CD14-positive monocyte (primary cell): ENCODE measurements around the gene ITGA7. TPM values are rescaled to one million over a fixed set of nuclear protein-coding genes. Genes with fewer than 3 reads are reported as not detected.

ENCODE experiments used
- DNase-seq, 3 donors: peaks; one replicate each; pipeline ENCODE4 v3.0.0-alpha.2; 2011 to 2022
- H2AFZ ChIP-seq: 2 replicates; pipeline ENCODE4 v1.6.0; 2012; ENCODE audit warnings: mild to moderate bottlenecking, low read depth, low read length, inconsistent platforms; ENCODE audit not compliant: insufficient read depth, poor library complexity, severe bottlenecking
- H3K27ac ChIP-seq, 2 donors: 1 replicate in 1 of 2; 2 replicates in 1 of 2; pipeline ENCODE4 v1.5.1; 2012 to 2013; ENCODE audit warnings: low read length in 2 of 2, control low read depth in 1 of 2, inconsistent platforms in 1 of 2, low read depth in 1 of 2, mild to moderate bottlenecking in 1 of 2
- H3K27me3 ChIP-seq, 2 donors: one replicate each; pipeline versions ENCODE4 v1.6.0 to v1.6.1; 2011 to 2013; ENCODE audit warnings: low read length in 2 of 2; ENCODE audit not compliant: control insufficient read depth in 2 of 2, insufficient read depth in 2 of 2
- H3K36me3 ChIP-seq, 2 donors: replicated peaks in 1 of 2; 1 replicate in 1 of 2; 2 replicates in 1 of 2; pipeline versions ENCODE4 v1.5.1 to v1.6.1; 2012 to 2013; ENCODE audit warnings: low read length in 2 of 2, control low read depth in 1 of 2, inconsistent platforms in 1 of 2, mild to moderate bottlenecking in 1 of 2; ENCODE audit not compliant: insufficient read depth in 2 of 2, control insufficient read depth in 1 of 2
- H3K4me1 ChIP-seq, 2 donors: 1 replicate in 1 of 2; 2 replicates in 1 of 2; pipeline versions ENCODE4 v1.5.1 to v1.6.1; 2012 to 2013; ENCODE audit warnings: low read length in 2 of 2, control low read depth in 1 of 2, inconsistent platforms in 1 of 2, mild to moderate bottlenecking in 1 of 2, moderate library complexity in 1 of 2; ENCODE audit not compliant: insufficient read depth in 2 of 2, control insufficient read depth in 1 of 2
- H3K4me2 ChIP-seq: replicated peaks from 2 replicates; pipeline ENCODE3; 2012; ENCODE audit warnings: low read length, moderate library complexity, mild to moderate bottlenecking; ENCODE audit not compliant: poor library complexity, severe bottlenecking; ENCODE audit errors: extremely low read depth
- H3K4me3 ChIP-seq, 3 experiments: fragments of 200-600 bp in 1 of 3; sonication (generic) in 1 of 3; replicated peaks in 1 of 3; 1 replicate in 2 of 3; 2 replicates in 1 of 3; pipeline ENCODE4 v1.5.1; 2011 to 2013; ENCODE audit warnings: low read length in 3 of 3, mild to moderate bottlenecking in 3 of 3, control low read depth in 2 of 3, low read depth in 2 of 3, inconsistent platforms in 1 of 3, moderate library complexity in 1 of 3
- H3K79me2 ChIP-seq: 2 replicates; pipeline ENCODE4 v1.6.0; 2012; ENCODE audit warnings: mild to moderate bottlenecking, control low read depth, inconsistent platforms, low read length, moderate library complexity; ENCODE audit not compliant: insufficient read depth
- H3K9ac ChIP-seq: 2 replicates; pipeline ENCODE4 v1.6.0; 2017; ENCODE audit warnings: low read length, mild to moderate bottlenecking; ENCODE audit not compliant: insufficient read depth, poor library complexity, severe bottlenecking
- H3K9me3 ChIP-seq, 2 donors: replicated peaks in 1 of 2; 1 replicate in 1 of 2; 2 replicates in 1 of 2; pipeline versions ENCODE4 v1.5.1 to v1.6.1; 2012 to 2013; ENCODE audit warnings: low read length in 2 of 2, control low read depth in 1 of 2; ENCODE audit not compliant: control insufficient read depth in 1 of 2, insufficient read depth in 1 of 2
- H4K20me1 ChIP-seq: 2 replicates; pipeline ENCODE4 v1.6.0; 2012; ENCODE audit warnings: mild to moderate bottlenecking, low read length, control low read depth, moderate library complexity; ENCODE audit not compliant: insufficient read depth
- H3K27ac Mint-ChIP-seq, 7 donors: one replicate each; pipeline ENCODE4 v1.8.0; 2020; ENCODE audit warnings: mild to moderate bottlenecking in 7 of 7, mixed read lengths in 7 of 7, moderate library complexity in 6 of 7, inconsistent platforms in 2 of 7
- H3K27me3 Mint-ChIP-seq, 3 donors: one replicate each; pipeline ENCODE4 v1.8.0; 2021 to 2022; ENCODE audit warnings: low read depth in 3 of 3, mild to moderate bottlenecking in 3 of 3, mixed read lengths in 3 of 3, moderate library complexity in 3 of 3, inconsistent platforms in 1 of 3
- H3K36me3 Mint-ChIP-seq, 2 donors: one replicate each; pipeline ENCODE4 v1.8.0; 2020; ENCODE audit warnings: mixed read lengths in 2 of 2, inconsistent platforms in 1 of 2, mild to moderate bottlenecking in 1 of 2
- H3K4me1 Mint-ChIP-seq: one replicate; pipeline ENCODE4 v1.8.0; 2020; ENCODE audit warnings: mild to moderate bottlenecking, mixed read lengths
- H3K4me3 Mint-ChIP-seq, 2 donors: one replicate each; pipeline ENCODE4 v1.8.0; 2020; ENCODE audit warnings: mild to moderate bottlenecking in 2 of 2, mixed read lengths in 2 of 2, moderate library complexity in 1 of 2
- H3K9me3 Mint-ChIP-seq, 7 donors: one replicate each; pipeline ENCODE4 v1.8.0; 2020 to 2022; ENCODE audit warnings: mixed read lengths in 7 of 7, mild to moderate bottlenecking in 6 of 7, moderate library complexity in 6 of 7, inconsistent platforms in 2 of 7
- WGBS: methylation state at CpG from one replicate; pipeline ENCODE4 v1.1.5; 2013; ENCODE audit warnings: missing lambda C conversion rate; ENCODE audit not compliant: insufficient coverage; 5-methylcytosine and 5-hydroxymethylcytosine counted together
- intact Hi-C, 2 donors: fragments of 100-400 bp; cut with micrococcal nuclease; formaldehyde crosslinking; loops; one replicate each; pipeline versions ENCODE4 v1.15.0 to v1.15.1; 2023
- polyA plus RNA-seq, 3 donors: library from polyadenylated mRNA; depleted of rRNA in 1 of 3; unstranded in 2 of 3; stranded (reverse) in 1 of 3; fragments of 300-500 nt in 2 of 3; fragments of >200 nt in 1 of 3; fragmentation: Illumina TruSeq in 2 of 3; gene quantifications; 1 replicate in 2 of 3; 2 replicates in 1 of 3; pipeline ENCODE4 v1.2.3, GENCODE V29; 2012 to 2021
- small RNA-seq: library from RNA; depleted of rRNA; stranded (forward); fragments of <200 nt; gene quantifications from one replicate; pipeline ENCODE3, GENCODE V24; 2012; ENCODE audit warnings: low read depth; ENCODE audit not compliant: insufficient read length
- TF ChIP-seq, protein P1 (sequence below): fragments of 200-600 bp; IDR thresholded peaks from one replicate; pipeline ENCODE4 v1.8.0; 2022; ENCODE audit warnings: antibody characterized with exemption, mild to moderate bottlenecking

ITGA7 gene
- polyA plus RNA-seq, 3 donors: 0.23 to 3.3 (median 0.55) TPM

DNA sequence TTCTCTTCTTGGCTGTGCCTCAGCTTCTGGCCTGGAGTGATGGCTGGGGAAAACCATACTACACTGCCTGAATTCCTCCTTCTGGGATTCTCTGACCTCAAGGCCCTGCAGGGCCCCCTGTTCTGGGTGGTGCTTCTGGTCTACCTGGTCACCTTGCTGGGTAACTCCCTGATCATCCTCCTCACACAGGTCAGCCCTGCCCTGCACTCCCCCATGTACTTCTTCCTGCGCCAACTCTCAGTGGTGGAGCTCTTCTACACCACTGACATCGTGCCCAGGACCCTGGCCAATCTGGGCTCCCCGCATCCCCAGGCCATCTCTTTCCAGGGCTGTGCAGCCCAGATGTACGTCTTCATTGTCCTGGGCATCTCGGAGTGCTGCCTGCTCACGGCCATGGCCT, 70.9 kb downstream of the ITGA7 start, which contains the start of gene OR10P1:
OR10P1 (plus strand) TSS at position 40 of the 400 bp plus-strand sequence; CDS start at position 40, 0 bp downstream.
- Histone ChIP-seq H3K79me2 (no peaks in the 10 kb centered on the region), H3K4me3 (no peak within 1 kb of the TSS), H3K27ac (no peak within 1 kb of the TSS), H2AFZ (peak within 1 kb of the TSS; percentile 2), H4K20me1 (no peaks in the 10 kb centered on the region), H3K36me3 (no peaks in the 10 kb centered on the region), H3K9ac (no peak within 1 kb of the TSS), H3K4me1 (peaks cover 41% of the 10 kb centered on the region in 2 donors), H3K4me2 (no peak within 1 kb of the TSS), H3K9me3 (no peaks in the 10 kb centered on the region), H3K27me3 (no peaks in the 10 kb centered on the region)
- DNase-seq: no peak
- Mint-ChIP-seq H3K4me3 (no peak within 1 kb of the TSS), H3K36me3 (peaks cover 1 to 2% of the 10 kb centered on the region in 2 donors), H3K4me1 (peaks cover 42% of the 10 kb centered on the region), H3K27me3 (peaks cover 0 to 9% (median 4%) of the 10 kb centered on the region in 3 donors), H3K27ac (peak within 1 kb of the TSS in 4 of 7 donors; percentile 41 to 64 (median 56)), H3K9me3 (no peaks in the 10 kb centered on the region)
- 96% methylated on average over 6 of the region's 6 CpGs for WGBS
- intact Hi-C loops: no loop called here
- TF ChIP-seq, protein P1, sequence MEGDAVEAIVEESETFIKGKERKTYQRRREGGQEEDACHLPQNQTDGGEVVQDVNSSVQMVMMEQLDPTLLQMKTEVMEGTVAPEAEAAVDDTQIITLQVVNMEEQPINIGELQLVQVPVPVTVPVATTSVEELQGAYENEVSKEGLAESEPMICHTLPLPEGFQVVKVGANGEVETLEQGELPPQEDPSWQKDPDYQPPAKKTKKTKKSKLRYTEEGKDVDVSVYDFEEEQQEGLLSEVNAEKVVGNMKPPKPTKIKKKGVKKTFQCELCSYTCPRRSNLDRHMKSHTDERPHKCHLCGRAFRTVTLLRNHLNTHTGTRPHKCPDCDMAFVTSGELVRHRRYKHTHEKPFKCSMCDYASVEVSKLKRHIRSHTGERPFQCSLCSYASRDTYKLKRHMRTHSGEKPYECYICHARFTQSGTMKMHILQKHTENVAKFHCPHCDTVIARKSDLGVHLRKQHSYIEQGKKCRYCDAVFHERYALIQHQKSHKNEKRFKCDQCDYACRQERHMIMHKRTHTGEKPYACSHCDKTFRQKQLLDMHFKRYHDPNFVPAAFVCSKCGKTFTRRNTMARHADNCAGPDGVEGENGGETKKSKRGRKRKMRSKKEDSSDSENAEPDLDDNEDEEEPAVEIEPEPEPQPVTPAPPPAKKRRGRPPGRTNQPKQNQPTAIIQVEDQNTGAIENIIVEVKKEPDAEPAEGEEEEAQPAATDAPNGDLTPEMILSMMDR: no peak

GRCh38 chr12:55636116-55636655, 71.5 kb downstream of the ITGA7 start:
- no peaks in the 10 kb centered on the region for H3K9me3 Mint-ChIP-seq
- H3K4me1 Mint-ChIP-seq: peaks cover 41% of the 10 kb centered on the region
- peaks cover 0 to 9% (median 4%) of the 10 kb centered on the region in 3 donors for H3K27me3 Mint-ChIP-seq
- TF ChIP-seq, protein P1: no peak
- peaks cover 1 to 2% of the 10 kb centered on the region in 2 donors for H3K36me3 Mint-ChIP-seq
- Histone ChIP-seq H3K79me2 (no peaks in the 10 kb centered on the region), H3K9ac (no peak overlapping the region), H3K9me3 (no peaks in the 10 kb centered on the region), H3K4me3 (no peak overlapping the region), H3K27me3 (no peaks in the 10 kb centered on the region), H3K27ac (no peak overlapping the region), H4K20me1 (no peaks in the 10 kb centered on the region), H3K4me2 (no peak overlapping the region), H3K36me3 (no peaks in the 10 kb centered on the region), H3K4me1 (peaks cover 37 to 39% of the 10 kb centered on the region in 2 donors), H2AFZ (no peak overlapping the region)
- H3K4me3 Mint-ChIP-seq: no peak overlapping the region
- no peak for DNase-seq
- H3K27ac Mint-ChIP-seq: no peak overlapping the region
- WGBS: 100% methylated on average over 6 of the region's 6 CpGs
- intact Hi-C loops: no loop called here

Small RNA genes lying within 50 kb of the gene (small RNA-seq; reads per million reads assigned to genes)
- gene AC009779.1 (not detected), gene AC009779.5 (not detected), gene RF00017 (not detected)

Other genes with a start within 250 kb of the ITGA7 start
- not detected for gene OR6C70, start 237.8 kb downstream of the ITGA7 start, polyA plus RNA-seq
- gene OR6C68, start 215.5 kb downstream of the ITGA7 start, polyA plus RNA-seq: not detected
- gene OR6C4, start 158.3 kb downstream of the ITGA7 start, polyA plus RNA-seq: not detected
- not detected for gene OR2AP1, start 135.4 kb downstream of the ITGA7 start, polyA plus RNA-seq
- not detected for gene OR10P1, start 71.0 kb downstream of the ITGA7 start, polyA plus RNA-seq
- 100 to 1,000 TPM; 222 to 358 (median 223) TPM for gene BLOC1S1, start 8.1 kb upstream of the ITGA7 start, polyA plus RNA-seq
- 10 to 100 TPM in 1 of 3 donors, 1 to 10 TPM in 2; 1.2 to 10.4 (median 1.2) TPM for gene RDH5, start 12.5 kb upstream of the ITGA7 start, polyA plus RNA-seq
- gene CD63, start 21.1 kb upstream of the ITGA7 start, polyA plus RNA-seq: 1,000 to 10,000 TPM in 1 of 3 donors, 100 to 1,000 TPM in 2; 336 to 1,099 (median 988) TPM
- under 1 TPM; 0.08 to 0.09 (median 0.09) TPM for gene GDF11, start 35.2 kb upstream of the ITGA7 start, polyA plus RNA-seq
- 100 to 1,000 TPM in 1 of 3 donors, 10 to 100 TPM in 2; 28.9 to 139 (median 98.6) TPM for gene SARNP, start 109.8 kb upstream of the ITGA7 start, polyA plus RNA-seq
- 100 to 1,000 TPM in 2 of 3 donors, 10 to 100 TPM in 1; 15.5 to 140 (median 137) TPM for gene ORMDL2, start 110.1 kb upstream of the ITGA7 start, polyA plus RNA-seq
- gene DNAJC14, start 121.7 kb upstream of the ITGA7 start, polyA plus RNA-seq: 10 to 100 TPM in 2 of 3 donors, 1 to 10 TPM in 1; 6.2 to 26.2 (median 24.2) TPM
- gene MMP19, start 135.0 kb upstream of the ITGA7 start, polyA plus RNA-seq: 1 to 10 TPM in 2 of 3 donors, under 1 TPM in 1; 0.81 to 2.8 (median 1.0) TPM
- gene PYM1, start 220.0 kb upstream of the ITGA7 start, polyA plus RNA-seq: 10 to 100 TPM; 17.3 to 47.1 (median 39.5) TPM
- 10 to 100 TPM; 16.0 to 99.1 (median 21.4) TPM for gene DGKA, start 223.3 kb upstream of the ITGA7 start, polyA plus RNA-seq